GM23338 (cell line): ENCODE measurements around the gene SNCA. TPM values are rescaled to one million over a fixed set of nuclear protein-coding genes. Genes with fewer than 3 reads are reported as not detected.

Experiments used
- ATAC-seq: fragments of 200-7000 bp; cut with Tn5 transposase; 3 replicates; pipeline ENCODE4 v1.9.1; 2020
- DNase-seq: peaks from one replicate; pipeline ENCODE4 v3.0.0-alpha.2; 2015; ENCODE audit warnings: low spot score
- H2AFZ ChIP-seq: fragments of 200-600 bp; sonication (generic); 2 replicates; pipeline ENCODE4 v1.8.0; 2016; ENCODE audit warnings: antibody characterized with exemption, mild to moderate bottlenecking, moderate library complexity
- H3F3A ChIP-seq: fragments of 200-600 bp; sonication (generic); replicated peaks from 2 replicates; pipeline ENCODE4 v1.8.0; 2017; ENCODE audit warnings: antibody characterized with exemption, mixed run types, low read depth
- H3K27ac ChIP-seq: fragments of 200-600 bp; sonication (generic); 2 replicates; pipeline ENCODE4 v1.6.1; 2016; ENCODE audit warnings: low read depth
- H3K27me3 ChIP-seq: fragments of 200-600 bp; sonication (generic); 2 replicates; pipeline ENCODE4 v1.8.0; 2016; ENCODE audit warnings: mild to moderate bottlenecking, mixed run types, moderate library complexity; ENCODE audit not compliant: insufficient read depth
- H3K36me3 ChIP-seq: fragments of 200-600 bp; sonication (generic); 2 replicates; pipeline ENCODE4 v1.8.0; 2016; ENCODE audit warnings: mild to moderate bottlenecking; ENCODE audit not compliant: insufficient read depth
- H3K4me1 ChIP-seq: fragments of 200-600 bp; sonication (generic); 2 replicates; pipeline ENCODE4 v1.8.0; 2016; ENCODE audit warnings: mild to moderate bottlenecking, moderate library complexity; ENCODE audit not compliant: insufficient read depth
- H3K4me2 ChIP-seq: fragments of 200-600 bp; sonication (generic); 2 replicates; pipeline ENCODE4 v1.7.1; 2017; ENCODE audit warnings: mixed run types
- H3K4me3 ChIP-seq: fragments of 200-600 bp; sonication (generic); 2 replicates; pipeline ENCODE4 v1.6.1; 2016; ENCODE audit warnings: mixed run types
- H3K79me2 ChIP-seq: fragments of 200-600 bp; sonication (generic); replicated peaks from 2 replicates; pipeline ENCODE4 v1.8.0; 2017; ENCODE audit warnings: mild to moderate bottlenecking; ENCODE audit not compliant: insufficient read depth
- H3K9me2 ChIP-seq: fragments of 200-600 bp; sonication (generic); 2 replicates; pipeline ENCODE4 v1.8.0; 2017; ENCODE audit not compliant: insufficient read depth
- H4K20me1 ChIP-seq: fragments of 200-600 bp; sonication (generic); replicated peaks from 2 replicates; pipeline ENCODE4 v1.8.0; 2017; ENCODE audit warnings: mild to moderate bottlenecking; ENCODE audit not compliant: insufficient read depth
- H3K27ac Mint-ChIP-seq: 2 replicates; pipeline ENCODE4 v1.8.0; 2020; ENCODE audit warnings: inconsistent platforms, mild to moderate bottlenecking, moderate library complexity, mixed read lengths
- H3K27me3 Mint-ChIP-seq: 3 replicates; pipeline ENCODE4 v1.8.0; 2022; ENCODE audit warnings: low read depth, mild to moderate bottlenecking, moderate library complexity, mixed read lengths, inconsistent platforms; ENCODE audit not compliant: insufficient read depth, poor library complexity
- H3K36me3 Mint-ChIP-seq: 3 replicates; pipeline ENCODE4 v1.8.0; 2021; ENCODE audit warnings: low read depth, mild to moderate bottlenecking, inconsistent platforms, moderate library complexity, mixed read lengths
- H3K4me1 Mint-ChIP-seq: 3 replicates; pipeline ENCODE4 v1.8.0; 2020; ENCODE audit warnings: mild to moderate bottlenecking, inconsistent platforms, mixed read lengths
- H3K4me3 Mint-ChIP-seq: 3 replicates; pipeline ENCODE4 v1.8.0; 2021; ENCODE audit warnings: moderate library complexity, mild to moderate bottlenecking, inconsistent platforms, mixed read lengths
- H3K9me3 Mint-ChIP-seq: 3 replicates; pipeline ENCODE4 v1.8.0; 2020; ENCODE audit warnings: moderate library complexity, mild to moderate bottlenecking, inconsistent platforms, mixed read lengths
- CREB1 ChIP-seq: fragments of 250-450 bp; sonication (Bioruptor Pico); IDR thresholded peaks from 2 replicates; pipeline ENCODE4 v1.5.0; 2020; ENCODE audit warnings: low read depth, mild to moderate bottlenecking, moderate library complexity
- CTCF ChIP-seq, 2 experiments: fragments of 200-600 bp in 1 of 2; sonication (generic) in 1 of 2; conservative IDR thresholded peaks; 2 replicates each; pipeline versions ENCODE4 v1.5.1 to v1.6.1; 2016 to 2017; ENCODE audit warnings: antibody characterized with exemption in 2 of 2, low read depth in 2 of 2, mild to moderate bottlenecking in 2 of 2, moderate library complexity in 1 of 2
- EZH2 ChIP-seq: fragments of 200-600 bp; sonication (generic); IDR thresholded peaks from one replicate; pipeline ENCODE4 v1.8.0; 2017; ENCODE audit warnings: antibody characterized with exemption, mild to moderate bottlenecking, low read depth; ENCODE audit not compliant: unreplicated experiment
- EZH2phosphoT487 ChIP-seq: fragments of 200-600 bp; sonication (generic); IDR thresholded peaks from one replicate; pipeline ENCODE4 v1.8.1; 2018; ENCODE audit warnings: antibody characterized with exemption; ENCODE audit not compliant: unreplicated experiment
- JUNB ChIP-seq: IDR thresholded peaks from one replicate; pipeline ENCODE4 v1.6.1; 2016; ENCODE audit warnings: antibody characterized with exemption; ENCODE audit not compliant: unreplicated experiment
- NANOG ChIP-seq: IDR thresholded peaks from 2 replicates; pipeline ENCODE4 v1.6.1; 2016; ENCODE audit warnings: antibody characterized with exemption, borderline replicate concordance
- POLR2AphosphoS5 ChIP-seq: IDR thresholded peaks from 2 replicates; pipeline ENCODE4 v1.6.1; 2016; ENCODE audit warnings: antibody characterized with exemption, low read depth
- ZNF114 ChIP-seq: fragments of 250-450 bp; sonication (Bioruptor Pico); IDR thresholded peaks from 2 replicates; pipeline ENCODE4 v1.5.0; 2020; ENCODE audit warnings: mild to moderate bottlenecking, moderate library complexity
- ZNF331 ChIP-seq: fragments of 250-450 bp; sonication (Bioruptor Pico); IDR thresholded peaks from 2 replicates; pipeline ENCODE4 v1.5.0; 2020; ENCODE audit warnings: low read depth, mild to moderate bottlenecking, moderate library complexity
- ZNF462 ChIP-seq: fragments of 250-450 bp; sonication (Bioruptor Pico); IDR thresholded peaks from 2 replicates; pipeline ENCODE4 v1.5.0; 2020; ENCODE audit warnings: mild to moderate bottlenecking, moderate library complexity
- polyA plus RNA-seq: library from polyadenylated mRNA; unstranded; fragments of >200 nt; fragmentation: Nextera tagmentation; extraction: Ambion mirVana; gene quantifications from 2 replicates; pipeline ENCODE4 v1.2.1, GENCODE V29; 2016
- total RNA-seq: library from RNA; depleted of rRNA; stranded (reverse); fragments of >200 nt; shearing (Covaris generic); gene quantifications from 2 replicates; pipeline ENCODE4 v1.2.3, GENCODE V29; 2014
- TF ChIP-seq, protein P1 (sequence below): IDR thresholded peaks from 2 replicates; pipeline ENCODE4 v1.6.1; 2016; ENCODE audit warnings: antibody characterized with exemption

SNCA gene
- total and polyA plus RNA-seq, 2 experiments from 2014 or later: 15.6 to 31.1 TPM

GRCh38 chr4:89788206-89789072, 48.5 kb downstream of the SNCA start:
- H3K4me3 Mint-ChIP-seq: no peak overlapping the region
- Histone ChIP-seq H2AFZ (no peak overlapping the region), H4K20me1 (no peaks in the 10 kb centered on the region), H3F3A (no peaks in the 10 kb centered on the region), H3K27ac (no peak overlapping the region), H3K27me3 (no peaks in the 10 kb centered on the region), H3K9me2 (no peaks in the 10 kb centered on the region), H3K79me2 (no peaks in the 10 kb centered on the region), H3K4me2 (no peak overlapping the region), H3K4me1 (no peaks in the 10 kb centered on the region), H3K4me3 (no peak overlapping the region), H3K36me3 (no peaks in the 10 kb centered on the region)
- H3K4me1 Mint-ChIP-seq: no peaks in the 10 kb centered on the region
- no peak for DNase-seq
- H3K27me3 Mint-ChIP-seq: no peaks in the 10 kb centered on the region
- H3K27ac Mint-ChIP-seq: no peak overlapping the region
- no peaks in the 10 kb centered on the region for H3K9me3 Mint-ChIP-seq
- TF ChIP-seq POLR2AphosphoS5: no peak
- TF ChIP-seq CTCF (conservative IDR thresholded peaks at IDR 0.05; ENCODE audit: low read depth in 2 of 2): no peak
- no peak for TF ChIP-seq ZNF462
- no peak for TF ChIP-seq EZH2phosphoT487
- no peak for TF ChIP-seq CREB1 (CRISPR knock-in tag)
- no peak for TF ChIP-seq ZNF114 (CRISPR knock-in tag)
- no peak for TF ChIP-seq NANOG
- TF ChIP-seq, protein P1, sequence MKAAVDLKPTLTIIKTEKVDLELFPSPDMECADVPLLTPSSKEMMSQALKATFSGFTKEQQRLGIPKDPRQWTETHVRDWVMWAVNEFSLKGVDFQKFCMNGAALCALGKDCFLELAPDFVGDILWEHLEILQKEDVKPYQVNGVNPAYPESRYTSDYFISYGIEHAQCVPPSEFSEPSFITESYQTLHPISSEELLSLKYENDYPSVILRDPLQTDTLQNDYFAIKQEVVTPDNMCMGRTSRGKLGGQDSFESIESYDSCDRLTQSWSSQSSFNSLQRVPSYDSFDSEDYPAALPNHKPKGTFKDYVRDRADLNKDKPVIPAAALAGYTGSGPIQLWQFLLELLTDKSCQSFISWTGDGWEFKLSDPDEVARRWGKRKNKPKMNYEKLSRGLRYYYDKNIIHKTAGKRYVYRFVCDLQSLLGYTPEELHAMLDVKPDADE: no peak
- TF ChIP-seq ZNF331: no peak
- TF ChIP-seq JUNB: no peak
- TF ChIP-seq EZH2: no peak
- no peak for ATAC-seq
- H3K36me3 Mint-ChIP-seq: no peaks in the 10 kb centered on the region
